Inflammatory macrophage (primary cell): ENCODE measurements around the gene MDP1.
"Not testable (repeated sequence)": the region's sequence is repeated elsewhere in the genome, so short reads cannot be mapped to it uniquely, and the experiment has no call there.

Experiments
- DNase-seq, 2 donors: peaks; one replicate each; pipeline ENCODE4 v3.0.0-alpha.2; 2020 to 2022

Gene MDP1

DNA sequence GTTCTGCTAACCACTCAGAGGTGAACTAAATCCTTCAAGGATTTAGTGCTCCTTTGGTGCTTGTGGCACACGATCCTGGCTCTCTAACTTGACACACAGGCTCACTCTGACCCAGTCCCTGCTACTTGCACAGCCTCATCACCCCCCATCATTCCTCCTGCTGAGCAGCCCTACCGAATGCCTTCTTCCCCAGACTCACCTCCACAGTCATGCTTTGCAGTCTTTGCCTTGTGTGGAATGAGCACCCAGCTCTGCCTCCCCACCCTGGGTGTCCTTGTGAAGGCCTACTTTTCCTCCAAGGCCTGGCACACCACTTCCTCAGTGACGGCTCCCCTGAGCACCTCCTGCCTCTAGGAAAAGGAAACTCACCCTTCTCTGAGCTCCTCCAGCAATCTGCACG lies 34.5 kb upstream of the MDP1 start:
- no peak for DNase-seq

DNA sequence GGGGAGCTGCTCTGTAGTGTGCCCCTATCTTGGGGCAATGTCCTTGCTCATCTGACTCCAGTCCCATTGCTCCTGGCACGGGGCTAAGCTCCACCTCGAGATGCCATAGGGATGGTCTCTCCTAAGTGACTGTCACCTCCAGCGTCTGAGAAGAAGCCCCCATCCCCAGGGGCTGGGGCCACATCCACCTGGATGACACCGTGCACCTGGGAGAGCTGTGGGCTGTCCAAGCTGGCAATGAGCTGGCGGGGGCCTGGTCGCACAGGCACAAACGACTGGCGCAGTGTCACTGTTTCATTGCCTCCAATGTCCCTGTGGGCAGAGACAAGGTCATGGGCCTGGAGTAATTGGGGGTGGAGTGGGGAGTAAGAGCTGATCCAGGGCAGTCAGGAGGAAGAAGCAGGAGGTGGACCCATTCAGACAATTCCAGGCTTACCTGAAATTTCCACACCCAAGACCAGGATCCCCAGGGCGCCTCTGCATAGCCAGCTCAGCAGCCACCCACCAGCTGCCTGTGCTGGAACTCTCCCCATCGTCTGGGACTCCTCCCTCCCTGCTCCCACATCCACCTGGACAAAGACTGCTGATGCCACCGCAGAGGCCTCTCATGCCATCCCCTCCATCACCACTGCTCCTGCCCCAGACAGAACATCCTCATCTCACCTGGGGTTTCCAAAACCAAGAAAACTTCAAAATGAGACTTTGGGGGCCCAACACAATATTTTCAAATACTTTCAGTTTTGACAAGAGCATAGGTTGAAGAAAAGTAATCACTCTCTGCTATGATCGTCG lies 33.6 kb upstream of the MDP1 start:
- DNase-seq = no peak

DNA sequence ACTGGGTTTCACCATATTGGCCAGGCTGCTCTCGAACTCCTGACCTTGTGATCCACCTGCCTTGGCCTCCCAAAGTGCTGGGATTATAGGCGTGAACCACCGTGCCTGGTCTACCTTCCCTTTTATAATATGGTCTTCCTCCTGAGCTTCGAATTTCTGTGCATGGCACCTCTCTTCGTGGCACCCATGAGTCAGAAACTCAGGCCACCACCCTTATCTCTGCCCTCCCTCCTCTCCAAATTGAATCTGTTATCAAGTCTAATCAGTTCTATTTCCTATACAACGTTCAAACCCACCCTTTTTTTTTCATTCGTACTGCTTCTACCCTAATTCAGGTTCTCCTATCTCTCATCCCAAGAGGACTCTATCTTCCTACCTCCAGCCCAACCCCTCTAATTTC lies 31.6 kb upstream of the MDP1 start:
- DNase-seq = no peak

DNA sequence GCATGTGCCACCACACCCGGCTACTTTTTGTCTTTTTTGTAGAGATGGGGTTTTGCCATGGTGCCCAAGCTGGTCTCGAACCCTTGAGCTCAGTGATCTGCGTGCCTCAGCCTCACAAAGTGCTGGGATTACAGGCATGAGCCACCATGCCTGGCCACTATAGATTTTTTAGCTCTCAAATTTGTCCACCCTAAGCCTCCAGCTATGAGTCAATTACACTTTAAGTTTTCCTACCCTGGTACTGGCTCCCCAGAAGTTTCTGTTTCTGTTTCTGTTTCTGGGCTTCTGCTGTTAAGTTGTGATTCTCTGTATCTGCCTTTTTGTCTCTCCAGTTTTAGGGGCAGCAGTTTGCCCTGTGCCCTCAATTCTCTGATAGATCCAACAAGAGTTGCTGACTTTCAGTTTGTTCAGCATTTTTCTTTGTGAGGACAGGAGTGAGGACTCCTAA lies 30.9 kb upstream of the MDP1 start:
- DNase-seq = no peak

DNA sequence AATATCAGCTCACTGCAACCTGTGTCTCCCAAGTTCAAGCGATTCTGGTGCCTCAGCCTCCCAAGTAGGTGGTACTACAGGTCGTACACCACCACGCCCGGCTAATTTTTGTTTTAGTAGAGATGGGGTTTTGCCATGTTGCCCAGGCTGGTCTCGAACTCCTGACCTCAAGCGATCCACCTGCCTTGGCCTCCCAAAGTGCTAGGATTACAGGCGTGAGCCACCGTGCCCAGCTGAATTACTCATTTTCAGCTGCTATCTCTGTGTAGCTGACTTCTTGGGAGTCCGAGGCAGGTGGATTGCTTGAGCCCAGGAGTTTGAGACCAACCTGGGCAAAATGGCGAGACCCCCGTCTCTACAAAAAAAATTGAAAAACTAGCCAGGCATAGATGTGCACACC lies 29.5 kb upstream of the MDP1 start:
- not testable (repeated sequence) for DNase-seq

DNA sequence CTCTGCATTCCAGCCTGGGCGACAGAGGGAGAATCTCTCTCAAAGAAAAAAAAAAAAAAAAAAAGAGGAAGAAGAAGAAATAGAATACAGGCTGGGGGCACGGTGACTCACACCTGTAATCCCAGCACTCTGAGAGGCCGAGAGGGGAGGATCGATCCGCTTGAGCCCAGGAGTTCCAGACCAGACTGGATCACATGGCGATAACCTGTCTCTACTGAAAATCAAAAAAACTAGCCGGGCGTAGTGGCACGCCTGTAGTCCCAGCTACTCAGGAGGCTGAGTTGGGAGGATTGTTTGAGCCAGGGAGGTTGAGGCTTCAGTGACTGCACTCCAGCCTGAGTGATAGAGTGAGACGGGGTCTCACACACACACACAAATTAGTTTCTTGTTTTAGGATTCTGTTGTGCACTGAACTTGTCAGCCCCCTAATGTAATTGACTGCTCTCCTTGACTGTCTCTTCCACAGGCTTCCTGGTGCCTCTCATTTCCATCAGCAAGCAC lies 27.5 kb upstream of the MDP1 start:
- no peak for DNase-seq

DNA sequence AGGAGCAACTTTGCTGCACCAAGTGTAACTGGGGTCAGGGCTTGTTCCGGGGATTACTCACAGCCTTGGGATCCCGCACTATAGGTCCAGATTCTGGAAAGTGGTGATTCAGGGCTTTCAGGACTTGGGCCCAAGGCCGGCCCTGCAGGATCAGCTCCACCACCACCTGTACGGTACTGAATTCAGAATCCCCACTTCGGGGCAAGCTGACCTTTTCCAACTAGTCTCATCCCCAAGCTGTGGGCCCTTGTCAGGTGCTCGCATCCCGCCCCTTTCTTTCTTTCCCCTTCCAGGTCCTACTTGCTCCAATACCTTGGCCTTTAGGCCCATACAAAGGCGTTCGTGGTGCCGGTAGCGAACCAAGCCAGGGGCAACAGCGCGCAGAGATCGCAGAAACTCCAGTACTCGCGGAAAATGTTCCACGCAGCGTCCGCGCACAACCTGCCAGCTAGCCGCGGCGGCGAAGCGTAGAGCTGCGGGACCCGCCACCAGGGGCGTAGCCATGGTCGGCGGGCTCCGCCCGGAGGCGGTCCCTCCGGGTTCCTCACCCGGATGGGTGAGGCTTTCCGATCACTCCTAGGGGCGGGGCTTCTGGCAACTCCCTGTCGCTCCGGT lies 26.1 kb upstream of the MDP1 start:
- peak; percentile 92 to 94 for DNase-seq

DNA sequence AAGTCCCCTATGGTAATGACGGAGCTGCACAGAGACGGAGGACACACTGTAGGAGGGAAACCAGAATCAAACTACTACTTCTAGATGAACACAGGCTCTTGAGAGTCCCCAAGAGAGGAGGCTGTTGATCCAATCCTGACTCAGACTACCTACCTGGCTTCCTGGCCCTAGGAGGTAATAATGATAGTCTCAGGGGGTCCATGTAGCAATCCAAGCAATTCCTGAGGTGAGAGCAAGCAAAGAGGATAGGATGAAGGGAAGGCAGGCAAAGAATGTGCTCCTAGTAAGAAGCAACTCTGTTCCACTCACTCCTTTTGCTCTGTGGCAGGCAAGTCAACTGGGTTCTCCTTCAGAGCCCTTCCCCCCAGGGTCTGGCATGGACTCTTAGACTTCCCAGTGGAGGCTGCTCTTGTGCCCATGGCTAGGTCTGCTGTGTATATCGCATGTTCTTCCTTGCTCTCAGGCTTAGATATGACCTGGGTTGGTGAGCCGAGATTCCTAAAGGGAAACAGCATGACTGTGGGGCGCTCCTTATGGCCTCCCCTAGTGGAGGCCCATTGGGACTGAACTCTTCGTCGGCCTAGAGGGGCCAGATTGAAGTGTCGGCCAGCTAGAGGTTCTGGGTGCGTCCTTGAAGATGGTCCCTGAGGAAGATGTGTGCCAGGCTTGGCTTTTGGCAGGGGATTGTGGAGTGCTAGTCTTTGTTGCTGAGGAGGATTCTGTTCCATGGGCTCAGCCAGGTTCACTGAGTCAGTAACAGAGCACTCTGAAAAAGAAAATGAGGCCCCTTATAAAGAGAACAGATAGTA lies 24.4 kb upstream of the MDP1 start:
- DNase-seq = no peak

DNA sequence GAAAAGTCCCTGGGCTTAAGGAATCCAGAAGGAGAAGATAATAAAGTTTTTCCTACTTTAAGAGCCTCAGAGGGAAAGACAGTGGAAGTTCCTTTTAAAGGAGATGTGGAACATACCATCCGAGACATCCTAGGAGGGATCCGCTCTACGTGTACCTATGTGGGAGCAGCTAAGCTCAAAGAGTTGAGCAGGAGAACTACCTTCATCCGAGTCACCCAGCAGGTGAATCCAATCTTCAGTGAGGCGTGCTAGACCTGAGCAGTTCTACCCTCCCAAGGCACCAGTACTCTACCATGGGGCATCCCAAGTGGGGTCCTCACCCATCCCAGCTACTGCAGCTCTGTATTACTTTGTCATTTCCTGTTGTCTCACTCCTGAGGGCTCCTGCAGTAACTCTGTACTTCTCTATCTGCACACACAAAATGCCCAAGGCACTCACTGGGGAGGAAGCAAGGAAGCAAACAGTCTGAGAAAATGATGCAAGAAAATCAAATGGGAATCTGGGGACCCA lies 22.7 kb upstream of the MDP1 start:
- DNase-seq = no peak

DNA sequence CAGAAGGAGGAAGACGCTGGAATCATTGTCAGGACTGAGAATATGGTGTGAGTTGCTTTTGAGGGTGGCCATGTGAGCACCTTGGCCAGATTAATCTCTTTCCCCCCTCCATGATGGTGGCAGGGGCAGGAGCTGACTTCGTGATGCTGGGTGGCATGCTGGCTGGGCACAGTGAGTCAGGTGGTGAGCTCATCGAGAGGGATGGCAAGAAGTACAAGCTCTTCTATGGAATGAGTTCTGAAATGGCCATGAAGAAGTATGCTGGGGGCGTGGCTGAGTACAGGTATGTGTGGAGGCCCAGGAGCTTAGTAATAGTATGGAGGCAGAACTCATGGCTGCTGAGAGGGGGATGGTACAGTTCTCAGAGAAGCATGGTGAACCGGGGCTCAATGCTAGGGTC lies 22.3 kb upstream of the MDP1 start:
- no peak for DNase-seq

DNA sequence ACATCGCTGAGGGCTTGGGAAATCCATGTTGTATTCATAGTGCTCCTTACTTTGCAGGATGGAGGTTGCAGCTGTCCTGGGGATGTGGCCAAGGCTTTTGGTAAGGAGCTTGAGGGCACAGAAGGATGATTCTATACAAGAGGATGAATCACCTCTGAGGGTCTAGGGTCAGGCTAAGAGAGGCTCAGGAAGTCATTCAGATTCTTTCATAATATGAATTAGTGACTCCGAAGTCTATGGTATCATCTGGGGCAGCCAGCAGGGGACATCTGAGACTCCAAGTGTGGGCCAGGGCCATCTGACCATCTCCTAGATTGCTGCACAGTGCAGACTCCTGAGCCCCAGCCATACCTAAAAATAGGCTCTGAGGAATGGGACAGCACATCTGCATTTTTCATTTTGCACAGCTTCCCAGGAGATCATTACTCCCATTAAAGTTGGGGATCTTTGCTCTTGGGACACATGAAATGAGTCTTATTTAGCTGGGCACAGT lies 21.6 kb upstream of the MDP1 start:
- no peak for DNase-seq

DNA sequence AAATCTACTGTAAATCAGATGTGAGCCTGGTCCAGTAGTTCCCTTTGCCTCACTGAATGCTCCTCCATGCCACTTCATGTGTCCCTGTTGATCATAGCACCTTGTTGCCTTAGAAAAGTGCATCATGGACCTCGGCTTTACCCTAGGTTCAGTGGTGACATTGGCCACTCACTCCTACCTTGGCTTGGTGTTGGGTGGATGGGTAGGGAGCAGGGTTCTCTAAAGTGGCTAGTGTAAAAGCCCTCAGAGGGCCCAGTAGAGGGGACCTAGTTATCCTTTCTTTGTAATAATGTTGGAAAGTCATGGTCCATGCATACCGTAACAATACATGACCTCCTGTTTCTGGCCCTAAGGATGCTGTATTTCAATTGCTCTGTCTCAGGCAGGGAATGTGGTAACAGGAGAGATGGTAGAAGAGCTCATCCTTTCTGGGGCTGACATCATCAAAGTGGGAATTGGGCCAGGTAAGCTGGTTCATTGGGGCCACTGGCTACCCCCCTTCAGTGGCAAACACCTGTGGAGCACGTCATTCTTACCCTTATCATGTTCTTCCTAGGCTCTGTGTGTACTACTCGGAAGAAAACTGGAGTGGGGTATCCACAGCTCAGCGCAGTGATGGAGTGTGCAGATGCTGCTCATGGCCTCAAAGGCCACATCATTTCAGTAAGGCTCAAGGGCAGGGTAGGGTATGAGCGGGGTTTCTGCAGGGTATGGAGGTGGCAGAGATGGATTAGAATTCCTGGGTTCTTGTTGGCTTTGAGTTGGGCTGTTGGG lies 21.0 kb upstream of the MDP1 start:
- no peak for DNase-seq

DNA sequence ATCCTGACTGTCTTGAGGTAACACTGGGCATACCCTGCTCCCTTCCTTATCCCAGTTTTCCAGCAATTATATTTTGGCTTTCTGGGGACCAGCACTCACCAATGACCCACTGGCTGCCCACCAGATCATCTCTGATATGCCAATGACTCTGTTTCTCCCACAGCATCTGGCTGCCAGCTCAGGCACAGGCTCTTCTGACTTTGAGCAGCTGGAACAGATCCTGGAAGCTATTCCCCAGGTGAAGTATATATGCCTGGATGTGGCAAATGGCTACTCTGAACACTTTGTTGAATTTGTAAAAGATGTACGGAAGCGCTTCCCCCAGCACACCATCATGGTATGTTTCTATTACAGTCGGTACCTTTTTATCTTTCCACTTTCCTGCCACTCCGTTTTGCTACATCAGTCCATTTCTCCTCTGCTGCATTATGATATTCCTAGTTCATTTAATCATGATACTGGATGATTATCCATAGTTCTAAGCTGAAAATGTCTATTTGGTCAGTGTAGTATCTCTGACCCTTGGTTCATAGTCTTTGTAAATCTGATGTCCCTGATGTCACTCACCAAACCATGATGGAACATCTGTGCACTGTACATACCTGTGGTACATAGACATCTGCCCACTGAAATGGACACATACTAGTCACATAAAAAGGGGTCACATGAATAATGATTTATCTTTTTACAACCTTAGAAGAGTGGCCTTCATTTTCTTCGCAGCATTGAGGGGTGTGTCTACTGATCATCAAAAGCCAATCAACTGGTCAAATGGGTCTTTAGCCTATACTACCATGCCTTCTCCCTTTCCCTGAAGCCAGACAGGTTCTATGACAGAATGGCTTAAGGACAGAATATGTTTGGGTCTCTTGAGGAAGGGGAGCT lies 20.2 kb upstream of the MDP1 start:
- no peak for DNase-seq

DNA sequence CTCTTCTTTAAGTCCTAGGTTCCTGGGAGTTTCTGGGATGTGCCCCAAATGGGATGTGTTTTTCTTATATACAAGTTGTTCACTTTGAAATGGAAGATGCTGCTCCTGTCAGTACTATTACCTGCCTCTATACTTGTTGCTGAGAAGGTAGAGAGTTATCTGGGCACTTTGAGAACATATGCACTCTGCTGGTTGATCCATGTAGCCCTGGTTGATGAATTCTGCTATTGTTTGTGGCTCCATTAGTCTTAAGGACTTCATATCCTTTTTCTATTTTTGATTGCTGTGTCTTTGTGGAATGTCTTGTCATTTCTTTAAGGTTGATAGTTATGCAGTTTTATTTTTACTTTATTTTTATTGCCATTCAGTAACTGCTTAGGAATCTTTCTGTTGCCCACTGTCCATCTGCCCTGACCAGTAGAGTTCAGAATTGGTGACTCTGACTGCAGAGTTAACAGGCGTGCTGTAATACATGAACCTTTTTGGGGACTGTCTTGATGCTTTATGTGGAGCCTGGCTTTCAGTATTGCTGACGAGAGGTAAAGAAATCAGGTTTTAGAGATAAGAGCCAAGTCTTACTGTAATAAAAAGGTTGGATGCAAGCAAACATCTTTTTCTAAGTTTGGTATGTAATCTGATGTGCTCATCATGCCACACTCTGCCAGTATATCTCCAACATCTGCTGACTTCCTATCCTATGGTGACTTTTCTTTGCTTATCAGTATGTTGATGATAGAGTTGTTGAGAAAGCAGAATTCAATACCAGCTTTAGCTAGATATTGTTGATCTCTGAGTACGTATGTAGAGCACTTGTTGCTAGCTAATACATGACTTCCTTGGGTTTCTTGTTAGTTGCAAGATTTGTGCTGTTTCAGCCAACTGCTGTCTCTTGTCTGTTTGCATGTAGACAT lies 18.5 kb upstream of the MDP1 start:
- DNase-seq = no peak

DNA sequence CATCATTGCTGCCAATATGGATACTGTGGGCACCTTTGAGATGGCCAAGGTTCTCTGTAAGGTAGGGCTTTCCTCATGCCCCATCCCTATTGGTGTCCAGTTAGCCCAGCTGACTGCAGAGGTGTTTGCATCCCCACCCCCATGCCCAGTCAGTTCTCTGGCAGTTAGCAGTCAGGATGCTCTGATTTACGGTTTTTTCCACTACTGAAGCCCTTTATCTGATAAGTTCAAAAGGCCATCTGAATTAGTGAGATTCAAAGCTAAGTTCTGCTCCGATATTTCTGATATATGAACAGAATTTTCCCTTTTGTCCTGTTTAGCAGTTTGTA lies 17.6 kb upstream of the MDP1 start:
- no peak for DNase-seq

DNA sequence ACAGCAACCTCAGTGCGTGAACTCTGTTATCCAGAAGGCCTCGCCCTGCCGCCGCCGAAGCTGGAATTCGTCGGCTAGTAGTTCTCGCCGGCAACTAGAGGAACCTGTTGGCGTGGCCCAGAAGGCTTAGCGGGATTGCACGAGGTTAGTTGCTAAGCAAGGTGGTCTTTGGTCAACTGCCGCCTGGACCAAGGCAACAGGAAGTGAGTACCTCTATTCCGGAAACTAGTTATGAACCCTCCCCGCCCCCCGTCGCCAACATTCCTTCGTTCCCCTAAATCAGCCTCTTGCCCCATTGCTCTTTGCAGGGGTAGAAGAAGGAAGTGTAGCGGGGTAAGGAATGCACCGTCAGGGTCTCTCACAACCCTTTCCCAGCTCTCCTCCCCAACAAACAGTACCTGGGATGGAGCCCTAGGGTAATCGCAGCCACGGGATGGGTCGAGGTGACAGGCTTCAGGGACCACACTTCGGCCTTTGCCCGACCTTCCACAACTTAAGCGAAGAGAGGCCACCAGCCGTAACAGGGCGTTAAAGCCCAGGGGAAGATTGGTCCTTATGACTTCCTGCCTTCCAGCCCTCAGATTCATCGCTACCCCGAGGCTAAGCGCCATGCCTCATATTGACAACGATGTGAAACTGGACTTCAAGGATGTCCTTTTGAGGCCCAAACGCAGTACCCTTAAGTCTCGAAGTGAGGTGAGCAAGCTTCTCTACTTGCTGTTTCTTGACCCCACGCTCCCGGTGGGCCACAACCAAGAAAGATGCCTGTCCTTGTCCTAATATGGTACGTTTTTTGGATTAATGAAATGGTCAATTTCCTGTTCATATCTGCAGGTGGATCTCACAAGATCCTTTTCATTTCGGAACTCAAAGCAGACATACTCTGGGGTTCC lies 17.0 kb upstream of the MDP1 start, which contains the start of gene GMPR2:
Gene GMPR2, plus strand, starts transcription at position 285 of the 893 bp plus-strand sequence. Its CDS starts 325 bp downstream, at position 610.
- DNase-seq = no peak

DNA sequence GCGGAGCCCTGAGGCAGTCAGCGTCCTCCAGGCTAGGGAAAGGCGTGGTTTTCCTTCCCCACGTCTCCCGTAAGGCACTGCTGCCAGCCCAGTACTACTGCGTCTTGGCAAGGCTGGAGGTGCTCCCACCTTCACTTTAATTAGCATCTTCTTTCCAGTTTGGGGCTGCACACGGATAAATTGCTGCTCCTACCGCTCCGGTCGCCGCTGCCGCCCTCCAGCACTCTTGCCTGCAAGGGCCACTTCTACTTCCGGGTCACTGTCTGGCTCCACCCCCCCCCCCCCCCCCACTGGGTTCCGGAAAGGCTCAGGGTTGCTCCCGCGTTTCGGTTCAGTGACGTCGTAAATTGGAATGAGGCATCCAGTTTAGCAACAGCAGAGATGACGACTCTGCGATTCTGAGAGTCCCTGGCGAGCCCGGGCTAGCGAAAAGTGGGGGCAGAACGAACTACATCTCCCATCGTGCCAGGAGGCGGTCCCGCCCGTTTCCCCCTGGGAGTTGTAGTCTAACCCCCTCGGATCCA lies 16.3 kb upstream of the MDP1 start, which contains the start of gene NEDD8:
Gene NEDD8, minus strand, starts transcription at position 247 of the 524 bp plus-strand sequence. Its CDS starts 100 bp downstream, at position 147.
- peak; percentile 98 to 99 for DNase-seq
